Activated CD4-positive, alpha-beta T cell treated with anti-CD3 and anti-CD28 coated beads for 36 hours (primary cell): ENCODE data around the gene UNC45A. TPM values are rescaled to one million over a fixed set of nuclear protein-coding genes. Genes with fewer than 3 reads are reported as not detected.

Source experiments
- ATAC-seq: fragments of 200-7000 bp; cut with Tn5 transposase; one replicate; pipeline ENCODE4 v1.10.0; 2021; ENCODE audit warnings: mild to moderate bottlenecking, moderate library complexity
- CTCF ChIA-PET: fragments of 350-600 bp; sonication (Branson Sonifier 250); formaldehyde crosslinking; loops from one replicate; lab custom pipeline; 2021; ENCODE audit warnings: antibody characterized with exemption; lab: Charles Lee
- POLR2A ChIA-PET: fragments of 350-600 bp; sonication (Branson Sonifier 250); formaldehyde crosslinking; loops from one replicate; lab custom pipeline; 2021; ENCODE audit warnings: antibody characterized with exemption, inconsistent platforms; lab: Charles Lee
- DNase-seq: peaks from one replicate; pipeline ENCODE4 v3.0.0-alpha.2; 2020
- H3K27ac Mint-ChIP-seq: one replicate; pipeline ENCODE4 v1.8.0; 2021; ENCODE audit warnings: mixed read lengths
- H3K27me3 Mint-ChIP-seq: one replicate; pipeline ENCODE4 v1.8.0; 2021; ENCODE audit warnings: mixed read lengths
- H3K36me3 Mint-ChIP-seq: one replicate; pipeline ENCODE4 v1.8.0; 2021; ENCODE audit warnings: low read depth, mixed read lengths
- H3K4me1 Mint-ChIP-seq: one replicate; pipeline ENCODE4 v1.8.0; 2021; ENCODE audit warnings: mixed read lengths
- H3K4me3 Mint-ChIP-seq: one replicate; pipeline ENCODE4 v1.8.0; 2021; ENCODE audit warnings: mild to moderate bottlenecking, moderate library complexity, mixed read lengths
- H3K9me3 Mint-ChIP-seq: one replicate; pipeline ENCODE4 v1.8.0; 2021; ENCODE audit warnings: low read depth, mixed read lengths
- intact Hi-C, 2 experiments: fragments of 100-400 bp; cut with DNase I in 1 of 2; cut with micrococcal nuclease in 1 of 2; formaldehyde crosslinking; loops; one replicate each; pipeline versions ENCODE4 v1.14.2 to v1.15.1; 2022 to 2024; cut with DNase I, micrococcal nuclease
- total RNA-seq, 2 experiments: library from RNA; stranded (reverse); gene quantifications; one replicate each; pipeline ENCODE4 v1.2.3, GENCODE V29; 2021

The UNC45A gene
- total RNA-seq, 2 experiments from 2014 or later, result 51.4 to 65.6 TPM

DNA sequence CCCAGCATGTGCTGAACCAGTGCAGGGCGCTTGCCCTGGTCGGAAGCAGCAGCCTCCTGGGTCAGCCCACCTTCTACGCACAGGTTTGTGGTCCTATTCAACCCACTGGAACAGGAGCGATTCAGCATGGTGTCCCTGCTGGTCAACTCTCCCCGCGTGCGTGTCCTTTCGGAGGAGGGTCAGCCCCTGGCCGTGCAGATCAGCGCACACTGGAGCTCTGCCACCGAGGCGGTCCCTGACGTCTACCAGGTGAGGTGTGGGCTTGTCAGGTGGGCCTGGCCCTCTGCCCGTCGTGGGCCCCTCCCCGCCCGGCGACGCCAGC is 23.8 kb upstream of the UNC45A start:
- intact Hi-C loops, result no loop called here
- no peaks in the 10 kb centered on the region for H3K9me3 Mint-ChIP-seq
- no peak overlapping the region for H3K4me3 Mint-ChIP-seq
- no peaks in the 10 kb centered on the region for H3K4me1 Mint-ChIP-seq
- ChIA-PET CTCF (interaction anchor here (1.5 kb wide), 1 partner anchor 28 kb away, joined by 3 read pairs; no protein-coding TSS in a partner anchor), POLR2A (no interaction called here)
- H3K27me3 Mint-ChIP-seq, result no peaks in the 10 kb centered on the region
- H3K36me3 Mint-ChIP-seq, result peaks cover 62% of the 10 kb centered on the region
- H3K27ac Mint-ChIP-seq, result no peak overlapping the region
- DNase-seq (no peak), ATAC-seq (no peak)

DNA sequence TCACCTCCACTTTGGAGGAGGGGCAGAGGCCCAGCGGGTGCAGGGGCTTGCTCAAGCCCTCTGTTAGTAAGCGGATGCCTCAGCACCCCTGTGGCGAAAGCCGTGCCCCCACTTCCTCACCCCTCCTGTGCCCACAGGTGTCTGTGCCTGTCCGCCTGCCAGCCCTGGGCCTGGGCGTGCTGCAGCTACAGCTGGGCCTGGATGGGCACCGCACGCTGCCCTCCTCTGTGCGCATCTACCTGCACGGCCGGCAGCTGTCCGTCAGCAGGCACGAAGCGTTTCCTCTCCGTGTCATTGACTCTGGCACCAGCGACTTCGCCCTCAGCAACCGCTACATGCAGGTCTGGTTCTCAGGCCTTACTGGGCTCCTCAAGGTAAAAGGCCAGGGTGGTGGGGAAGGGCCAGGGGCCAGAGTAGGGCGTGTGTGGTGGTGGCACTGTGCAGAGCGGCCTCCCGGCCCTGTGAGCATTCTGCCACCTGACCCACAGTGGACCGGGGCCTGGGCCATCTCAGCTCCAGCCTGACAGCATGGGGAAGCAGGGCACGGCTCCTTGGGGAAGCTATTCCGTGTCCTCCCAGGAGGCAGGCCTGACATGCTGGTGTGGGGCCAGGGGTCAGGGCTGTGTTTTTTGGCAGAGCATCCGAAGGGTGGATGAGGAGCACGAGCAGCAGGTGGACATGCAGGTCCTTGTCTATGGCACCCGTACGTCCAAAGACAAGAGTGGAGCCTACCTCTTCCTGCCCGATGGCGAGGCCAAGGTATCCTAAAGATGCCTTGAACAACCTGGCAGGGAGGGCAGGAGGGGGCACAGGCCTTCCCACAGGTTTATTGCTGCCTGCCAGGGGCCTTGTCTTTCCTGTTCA is 22.9 kb upstream of the UNC45A start:
- no peaks in the 10 kb centered on the region for H3K27me3 Mint-ChIP-seq
- ChIA-PET POLR2A (no interaction called here), CTCF (interaction anchor here (1.5 kb wide), 1 partner anchor 28 kb away, joined by 3 read pairs; no protein-coding TSS in a partner anchor)
- ATAC-seq, result no peak
- intact Hi-C loops, result no loop called here
- peaks cover 59% of the 10 kb centered on the region for H3K36me3 Mint-ChIP-seq
- no peak overlapping the region for H3K4me3 Mint-ChIP-seq
- H3K9me3 Mint-ChIP-seq, result no peaks in the 10 kb centered on the region
- no peaks in the 10 kb centered on the region for H3K4me1 Mint-ChIP-seq
- H3K27ac Mint-ChIP-seq, result no peak overlapping the region
- DNase-seq, result no peak

DNA sequence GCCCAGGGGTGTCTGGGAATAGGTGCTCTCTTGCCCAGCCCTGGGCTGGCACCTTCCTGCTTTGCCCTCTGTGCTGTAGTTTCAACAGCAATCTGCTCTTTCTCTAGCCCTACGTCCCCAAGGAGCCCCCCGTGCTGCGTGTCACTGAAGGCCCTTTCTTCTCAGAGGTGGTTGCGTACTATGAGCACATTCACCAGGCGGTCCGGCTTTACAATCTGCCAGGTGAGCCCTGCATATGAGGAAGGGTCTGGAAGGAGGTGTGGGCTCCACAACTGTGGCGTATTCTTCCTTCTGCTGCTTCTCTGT is 22.4 kb upstream of the UNC45A start:
- POLR2A ChIA-PET, result no interaction called here
- intact Hi-C loops, result no loop called here
- Mint-ChIP-seq H3K36me3 (peaks cover 58% of the 10 kb centered on the region), H3K4me1 (no peaks in the 10 kb centered on the region), H3K4me3 (no peak overlapping the region), H3K9me3 (no peaks in the 10 kb centered on the region), H3K27me3 (no peaks in the 10 kb centered on the region), H3K27ac (no peak overlapping the region)
- ATAC-seq (no peak), DNase-seq (no peak)
- CTCF ChIA-PET, result no interaction called here

DNA sequence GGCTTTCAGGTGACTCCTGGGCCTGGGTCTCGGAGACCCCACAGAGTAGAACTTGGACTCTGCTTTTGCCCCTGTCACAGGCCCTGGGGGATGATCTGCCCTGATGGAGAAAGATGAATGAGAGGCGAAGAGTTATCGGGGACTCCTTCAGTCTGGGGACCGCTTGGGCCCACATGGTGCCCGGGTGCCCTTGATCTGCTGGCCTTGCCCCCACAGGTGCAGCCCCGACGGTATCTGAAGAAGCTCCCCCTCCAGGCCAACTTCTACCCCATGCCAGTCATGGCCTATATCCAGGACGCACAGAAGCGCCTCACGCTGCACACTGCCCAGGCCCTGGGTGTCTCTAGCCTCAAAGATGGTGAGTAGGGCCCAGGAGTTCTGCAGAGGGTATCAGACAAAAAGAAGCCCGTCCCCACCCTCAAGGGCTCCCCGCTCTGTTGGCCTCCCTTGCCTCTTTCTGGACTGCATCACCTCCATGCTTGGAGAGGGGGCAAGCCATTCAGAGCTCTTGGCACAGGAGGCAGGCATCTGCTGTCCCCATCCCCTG is 21.6 kb upstream of the UNC45A start:
- intact Hi-C loops, result no loop called here
- H3K36me3 Mint-ChIP-seq, result peaks cover 63% of the 10 kb centered on the region
- H3K27me3 Mint-ChIP-seq, result no peaks in the 10 kb centered on the region
- H3K27ac Mint-ChIP-seq, result no peak overlapping the region
- H3K4me1 Mint-ChIP-seq, result no peaks in the 10 kb centered on the region
- ATAC-seq (no peak), DNase-seq (no peak)
- no peak overlapping the region for H3K4me3 Mint-ChIP-seq
- ChIA-PET POLR2A (no interaction called here), CTCF (interaction anchor here (0.6 kb wide), 1 partner anchor 491 kb away, joined by 4 read pairs; no protein-coding TSS in a partner anchor)
- H3K9me3 Mint-ChIP-seq, result no peaks in the 10 kb centered on the region

DNA sequence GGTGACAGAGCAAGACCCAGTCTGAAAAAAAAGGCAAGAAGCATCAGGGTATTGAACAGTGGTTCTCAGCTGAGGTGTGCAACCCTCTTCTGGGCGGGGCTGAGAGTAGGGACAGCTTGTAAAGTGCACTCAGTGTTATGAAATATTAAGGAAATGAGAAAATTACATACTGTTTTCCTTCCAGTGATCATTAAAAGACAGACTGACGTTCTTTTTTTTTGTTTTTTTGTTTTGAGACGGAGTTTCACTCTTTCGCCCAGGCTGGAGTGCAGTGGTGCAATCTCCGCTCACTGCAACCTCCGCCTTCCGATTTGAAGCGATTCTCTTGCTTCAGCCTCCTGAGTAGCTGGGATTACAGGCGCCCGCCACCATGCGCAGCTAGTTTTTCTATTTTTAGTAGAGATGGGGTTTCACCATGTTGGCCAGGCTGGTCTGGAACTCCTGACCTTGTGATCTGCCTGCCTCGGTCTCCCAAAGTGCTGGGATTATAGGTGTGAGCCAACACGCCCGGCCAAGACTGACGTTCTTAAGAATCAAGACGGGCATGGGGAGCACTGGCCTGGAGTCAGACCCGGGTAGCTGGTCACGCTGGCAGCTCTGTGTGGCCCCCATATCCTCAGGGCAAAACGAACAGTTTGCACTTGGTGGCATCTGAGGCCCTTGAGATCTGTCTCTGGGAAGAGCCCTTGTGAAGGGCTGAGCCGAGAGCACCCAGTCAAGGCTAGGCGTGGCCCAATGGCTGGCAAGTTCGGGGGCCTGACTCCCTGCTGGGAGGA is 20.6 kb upstream of the UNC45A start:
- DNase-seq, result no peak
- CTCF ChIA-PET, result interaction anchor here (0.6 to 0.7 kb wide), 3 partner anchors 10 to 591 kb away, joined by 3 to 5 read pairs (median 3); no protein-coding TSS in a partner anchor
- Mint-ChIP-seq H3K4me3 (no peak overlapping the region), H3K9me3 (no peaks in the 10 kb centered on the region), H3K4me1 (no peaks in the 10 kb centered on the region), H3K36me3 (peaks cover 62% of the 10 kb centered on the region), H3K27ac (no peak overlapping the region), H3K27me3 (no peaks in the 10 kb centered on the region)
- POLR2A ChIA-PET, result interaction anchor here (0.6 kb wide), 1 partner anchor 187 kb away, joined by 11 read pairs; no protein-coding TSS in a partner anchor
- ATAC-seq, result no peak
- intact Hi-C loops, result no loop called here

DNA sequence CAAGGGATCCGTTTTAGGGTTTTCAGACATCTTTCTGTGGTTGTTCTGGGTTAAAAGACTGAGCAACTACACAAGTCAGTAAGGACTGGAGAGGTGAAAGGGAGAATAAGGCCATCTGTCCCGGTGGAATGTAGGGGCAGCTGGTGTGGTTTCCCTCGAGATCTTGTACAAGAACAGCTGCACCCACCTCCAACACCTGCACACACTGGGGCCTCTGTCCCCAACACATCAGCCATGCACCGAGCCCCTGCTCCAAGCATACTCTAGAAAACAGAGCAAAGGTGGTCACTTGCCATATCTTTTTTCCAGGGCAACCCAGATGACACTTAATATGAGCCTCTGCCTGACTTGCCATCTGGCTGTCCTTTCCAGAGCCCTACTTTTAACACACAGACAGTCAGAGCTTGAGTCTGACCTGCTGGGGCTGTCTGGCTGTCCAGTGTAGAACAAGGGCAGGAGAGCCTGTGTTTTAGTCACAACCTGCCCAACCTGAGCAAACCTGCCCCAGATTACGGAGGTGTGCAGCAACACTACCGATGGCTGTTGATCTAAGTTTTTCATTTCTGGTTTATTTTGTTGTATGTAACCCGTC is 19.8 kb upstream of the UNC45A start:
- Mint-ChIP-seq H3K27me3 (no peaks in the 10 kb centered on the region), H3K27ac (no peak overlapping the region), H3K36me3 (peaks cover 63% of the 10 kb centered on the region), H3K9me3 (no peaks in the 10 kb centered on the region), H3K4me1 (no peaks in the 10 kb centered on the region), H3K4me3 (no peak overlapping the region)
- ChIA-PET POLR2A (interaction anchor here (0.6 kb wide), 2 partner anchors 107 to 188 kb away, joined by 3 to 11 read pairs; no protein-coding TSS in a partner anchor), CTCF (interaction anchor here (0.7 to 1.2 kb wide), 3 partner anchors 10 to 29 kb away, joined by 3 read pairs; no protein-coding TSS in a partner anchor)
- DNase-seq (no peak), ATAC-seq (no peak)
- intact Hi-C loops, result no loop called here

DNA sequence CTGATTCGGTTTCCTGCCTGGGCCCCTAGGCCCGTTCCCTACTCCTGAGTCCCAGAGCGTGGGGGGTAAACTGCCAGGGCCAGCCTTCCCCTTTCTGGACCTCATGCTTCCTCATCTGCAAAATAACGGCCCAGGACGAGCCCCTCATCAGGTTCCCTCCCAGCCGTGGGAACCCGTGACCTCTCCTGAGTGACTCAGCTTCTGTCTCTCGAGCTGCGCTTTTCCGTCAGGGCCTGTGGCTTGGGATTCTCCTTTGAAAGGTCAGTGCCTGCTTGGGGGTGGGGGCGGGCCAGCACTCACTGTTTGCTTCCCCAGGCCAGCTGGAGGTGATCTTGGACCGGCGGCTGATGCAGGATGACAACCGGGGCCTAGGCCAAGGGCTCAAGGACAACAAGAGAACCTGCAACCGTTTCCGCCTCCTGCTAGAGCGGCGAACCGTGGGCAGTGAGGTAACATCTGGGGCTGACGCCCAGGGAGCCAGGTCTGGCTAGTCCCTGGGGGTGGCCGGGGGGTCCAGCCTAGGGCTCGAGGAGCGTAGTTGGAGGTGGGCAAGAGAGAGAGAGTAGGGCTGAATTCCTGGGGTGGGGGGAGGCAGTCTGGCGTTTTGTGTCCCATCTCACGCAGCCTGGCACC is 19.2 kb upstream of the UNC45A start:
- no peaks in the 10 kb centered on the region for H3K9me3 Mint-ChIP-seq
- no peaks in the 10 kb centered on the region for H3K4me1 Mint-ChIP-seq
- POLR2A ChIA-PET, result interaction anchor here (0.6 kb wide), 1 partner anchor 107 kb away, joined by 3 read pairs; no protein-coding TSS in a partner anchor
- no peak overlapping the region for H3K4me3 Mint-ChIP-seq
- H3K36me3 Mint-ChIP-seq, result peaks cover 65% of the 10 kb centered on the region
- CTCF ChIA-PET, result interaction anchor here (0.7 to 1.2 kb wide), 2 partner anchors 11 to 30 kb away, joined by 3 read pairs; no protein-coding TSS in a partner anchor
- ATAC-seq (no peak), DNase-seq (no peak)
- H3K27ac Mint-ChIP-seq, result no peak overlapping the region
- no peaks in the 10 kb centered on the region for H3K27me3 Mint-ChIP-seq
- intact Hi-C loops, result no loop called here

DNA sequence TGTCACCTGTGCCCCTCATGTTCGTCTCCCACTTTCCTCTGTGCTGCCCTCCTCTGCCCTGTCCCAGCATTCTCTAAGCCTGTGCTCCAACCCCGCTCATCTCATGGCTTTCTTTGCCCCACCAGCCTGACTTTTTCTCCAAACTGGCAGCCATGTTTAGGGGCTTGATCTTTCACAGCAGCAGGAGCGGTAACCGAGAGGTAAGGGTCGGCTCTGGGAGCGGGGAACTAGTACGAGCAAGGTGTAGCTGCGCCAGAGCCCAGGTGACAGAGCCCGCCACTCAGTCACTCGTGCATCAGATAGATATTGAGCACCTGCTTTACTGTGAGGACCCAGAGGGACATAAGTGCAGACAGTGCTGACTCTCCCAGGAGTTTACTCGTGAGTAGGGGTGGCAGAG is 18.6 kb upstream of the UNC45A start:
- DNase-seq (no peak), ATAC-seq (no peak)
- no peaks in the 10 kb centered on the region for H3K4me1 Mint-ChIP-seq
- ChIA-PET POLR2A (no interaction called here), CTCF (interaction anchor here (1.2 kb wide), 1 partner anchor 30 kb away, joined by 3 read pairs; no protein-coding TSS in a partner anchor)
- H3K27ac Mint-ChIP-seq, result no peak overlapping the region
- no peak overlapping the region for H3K4me3 Mint-ChIP-seq
- H3K36me3 Mint-ChIP-seq, result peaks cover 67% of the 10 kb centered on the region
- intact Hi-C loops, result no loop called here
- no peaks in the 10 kb centered on the region for H3K27me3 Mint-ChIP-seq
- no peaks in the 10 kb centered on the region for H3K9me3 Mint-ChIP-seq

DNA sequence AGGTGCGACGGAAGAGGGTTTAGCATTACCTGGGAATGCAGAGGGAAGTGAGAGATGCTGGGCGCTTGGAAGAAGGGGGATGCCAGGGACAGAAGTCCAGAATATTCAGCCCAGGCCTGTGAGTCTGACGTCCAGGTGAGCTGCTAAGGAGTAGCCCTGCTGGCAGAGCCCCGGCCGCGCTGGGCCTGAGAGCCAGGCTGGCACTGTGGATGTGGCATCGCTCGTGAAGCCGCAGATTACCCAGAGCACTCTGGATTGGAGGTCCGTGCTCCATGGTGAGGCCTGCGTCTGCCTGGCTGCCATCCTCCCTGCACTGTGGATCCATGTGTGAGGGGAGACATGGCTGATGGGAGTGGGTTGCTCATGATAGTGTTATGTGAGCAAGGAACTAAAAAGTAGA is 17.5 kb upstream of the UNC45A start:
- H3K36me3 Mint-ChIP-seq, result peaks cover 58% of the 10 kb centered on the region
- H3K4me1 Mint-ChIP-seq, result peaks cover 7% of the 10 kb centered on the region
- no peak overlapping the region for H3K4me3 Mint-ChIP-seq
- intact Hi-C loops, result no loop called here
- POLR2A ChIA-PET, result no interaction called here
- CTCF ChIA-PET, result interaction anchor here (0.5 to 1.9 kb wide), 2 partner anchors 15 to 88 kb away, joined by 3 to 12 read pairs; partner anchors contain the start of gene HDDC3
- H3K27me3 Mint-ChIP-seq, result no peaks in the 10 kb centered on the region
- no peak overlapping the region for H3K27ac Mint-ChIP-seq
- ATAC-seq (no peak), DNase-seq (no peak)
- no peaks in the 10 kb centered on the region for H3K9me3 Mint-ChIP-seq

DNA sequence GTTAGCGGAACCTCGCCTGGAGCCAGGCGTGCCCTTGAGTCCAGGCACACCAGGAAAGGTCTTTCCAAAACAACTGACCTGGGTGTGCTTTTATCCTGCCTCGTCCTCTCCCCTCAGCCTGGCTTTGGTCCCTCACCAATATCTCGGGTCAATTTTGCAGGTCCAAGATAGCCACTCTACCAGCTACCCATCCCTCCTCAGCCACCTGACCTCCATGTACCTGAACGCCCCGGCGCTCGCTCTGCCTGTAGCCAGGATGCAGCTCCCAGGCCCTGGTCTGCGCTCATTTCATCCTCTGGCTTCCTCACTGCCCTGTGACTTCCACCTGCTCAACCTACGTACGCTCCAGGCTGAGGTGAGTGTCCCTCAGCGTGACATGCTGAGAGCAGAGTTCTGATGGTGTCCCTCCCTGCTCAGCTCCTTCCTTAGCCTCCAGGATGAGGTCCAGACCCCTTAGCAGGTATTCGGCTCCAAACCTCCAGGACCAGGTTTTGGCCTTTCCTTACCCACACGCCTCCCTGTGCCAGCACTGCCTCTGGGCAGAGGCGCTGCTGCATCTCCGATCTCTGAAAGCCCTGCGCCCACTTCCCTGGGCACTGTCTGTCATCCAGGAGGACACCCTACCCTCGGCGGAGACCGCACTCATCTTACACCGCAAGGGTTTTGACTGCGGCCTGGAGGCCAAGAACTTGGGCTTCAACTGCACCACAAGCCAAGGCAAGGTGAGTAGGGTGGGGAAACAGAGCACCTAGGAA is 16.9 kb upstream of the UNC45A start:
- Mint-ChIP-seq H3K36me3 (peaks cover 55% of the 10 kb centered on the region), H3K9me3 (no peaks in the 10 kb centered on the region), H3K27ac (no peak overlapping the region), H3K27me3 (no peaks in the 10 kb centered on the region), H3K4me1 (peaks cover 13% of the 10 kb centered on the region), H3K4me3 (no peak overlapping the region)
- CTCF ChIA-PET, result interaction anchor here (0.5 to 1.9 kb wide), 3 partner anchors 14 to 327 kb away, joined by 3 to 12 read pairs (median 3); partner anchors contain the start of gene HDDC3
- POLR2A ChIA-PET, result interaction anchor here (1.5 kb wide), 1 partner anchor 14 kb away, joined by 4 read pairs; no protein-coding TSS in a partner anchor
- no peak for DNase-seq
- ATAC-seq, result no peak
- intact Hi-C loops, result no loop called here
